Activated T-helper 17 cell treated with anti-CD3 and anti-CD28 coated beads, Interleukin-2, amount 50 U/mL, for 72 hours (primary cell): ENCODE measurements around the gene FUZ. TPM values are rescaled to one million over a fixed set of nuclear protein-coding genes. Genes with fewer than 3 reads are reported as not detected.
"Not testable (repeated sequence)": the region's sequence is repeated elsewhere in the genome, so short reads cannot be mapped to it uniquely, and the experiment has no call there.

ENCODE experiments used
- ATAC-seq: fragments of 150-1000 bp; cut with Tn5 transposase; replicated peaks from 2 replicates; pipeline ENCODE4 v1.10.0; 2021; ENCODE audit warnings: mild to moderate bottlenecking, moderate library complexity
- H3K27ac Mint-ChIP-seq: one replicate; pipeline ENCODE4 v1.8.0; 2022; ENCODE audit warnings: mixed read lengths
- H3K27me3 Mint-ChIP-seq: one replicate; pipeline ENCODE4 v1.8.0; 2022; ENCODE audit warnings: mixed read lengths
- H3K36me3 Mint-ChIP-seq: one replicate; pipeline ENCODE4 v1.8.0; 2022; ENCODE audit warnings: low read depth, mild to moderate bottlenecking, mixed read lengths
- H3K4me1 Mint-ChIP-seq: one replicate; pipeline ENCODE4 v1.8.0; 2022; ENCODE audit warnings: mixed read lengths
- H3K4me3 Mint-ChIP-seq: one replicate; pipeline ENCODE4 v1.8.0; 2022; ENCODE audit warnings: mild to moderate bottlenecking, mixed read lengths
- H3K9me3 Mint-ChIP-seq: one replicate; pipeline ENCODE4 v1.8.0; 2022; ENCODE audit warnings: mixed read lengths
- total RNA-seq, 2 donors: library from RNA; stranded (reverse); gene quantifications; one replicate each; pipeline ENCODE4 v1.2.3, GENCODE V29; 2022

Gene FUZ
- total RNA-seq, 2 donors from 2014 or later, result 15.5 to 19.1 TPM

- Mint-ChIP-seq H3K9me3 (no peaks in the 10 kb centered on the region), H3K27me3 (no peaks in the 10 kb centered on the region), H3K27ac (no peak overlapping the region), H3K36me3 (peaks cover 39% of the 10 kb centered on the region), H3K4me3 (no peak overlapping the region), H3K4me1 (no peaks in the 10 kb centered on the region)
- ATAC-seq, result no peak
Measured at GRCh38 chr19:49829721-49830120, 16.6 kb upstream of the FUZ start.

- Mint-ChIP-seq H3K36me3 (peaks cover 34% of the 10 kb centered on the region), H3K4me3 (no peak overlapping the region), H3K27me3 (no peaks in the 10 kb centered on the region), H3K4me1 (no peaks in the 10 kb centered on the region), H3K9me3 (no peaks in the 10 kb centered on the region), H3K27ac (no peak overlapping the region)
- no peak for ATAC-seq
Measured at GRCh38 chr19:49829200-49829599, 16.1 kb upstream of the FUZ start.

GRCh38 chr19:49827034-49827433 lies 13.9 kb upstream of the FUZ start:
- Mint-ChIP-seq H3K4me1 (peaks cover 4% of the 10 kb centered on the region), H3K27me3 (no peaks in the 10 kb centered on the region), H3K9me3 (no peaks in the 10 kb centered on the region), H3K36me3 (peaks cover 22% of the 10 kb centered on the region), H3K4me3 (no peak overlapping the region), H3K27ac (no peak overlapping the region)
- ATAC-seq, result no peak

GRCh38 chr19:49824662-49825061 lies 11.6 kb upstream of the FUZ start:
- H3K9me3 Mint-ChIP-seq, result no peaks in the 10 kb centered on the region
- ATAC-seq, result no peak
- H3K36me3 Mint-ChIP-seq, result peaks cover 22% of the 10 kb centered on the region
- H3K4me1 Mint-ChIP-seq, result peaks cover 4% of the 10 kb centered on the region
- no peak overlapping the region for H3K4me3 Mint-ChIP-seq
- H3K27ac Mint-ChIP-seq, result no peak overlapping the region
- H3K27me3 Mint-ChIP-seq, result no peaks in the 10 kb centered on the region

GRCh38 chr19:49823472-49823871 lies 10.4 kb upstream of the FUZ start:
- H3K27ac Mint-ChIP-seq, result no peak overlapping the region
- no peak for ATAC-seq

GRCh38 chr19:49820125-49820524 lies 7.0 kb upstream of the FUZ start:
- H3K4me3 Mint-ChIP-seq, result no peak overlapping the region
- H3K27me3 Mint-ChIP-seq, result no peaks in the 10 kb centered on the region
- peaks cover 24% of the 10 kb centered on the region for H3K36me3 Mint-ChIP-seq
- H3K9me3 Mint-ChIP-seq, result no peaks in the 10 kb centered on the region
- H3K4me1 Mint-ChIP-seq, result peaks cover 10% of the 10 kb centered on the region
- no peak overlapping the region for H3K27ac Mint-ChIP-seq
- ATAC-seq, result no peak

More at GRCh38 chr19:49823472-49823871, 10.4 kb upstream of the FUZ start:
- Mint-ChIP-seq H3K4me3 (no peak overlapping the region), H3K9me3 (no peaks in the 10 kb centered on the region), H3K36me3 (peaks cover 31% of the 10 kb centered on the region), H3K4me1 (peaks cover 10% of the 10 kb centered on the region), H3K27me3 (no peaks in the 10 kb centered on the region)

- H3K4me3 Mint-ChIP-seq, result peak overlapping the region; percentile 95
Measured at GRCh38 chr19:49819452-49820115, 6.5 kb upstream of the FUZ start.

GRCh38 chr19:49818649-49819370 lies 5.7 kb upstream of the FUZ start:
- Mint-ChIP-seq H3K4me1 (peaks cover 10% of the 10 kb centered on the region), H3K27me3 (no peaks in the 10 kb centered on the region), H3K9me3 (no peaks in the 10 kb centered on the region), H3K36me3 (peaks cover 24% of the 10 kb centered on the region), H3K27ac (peak overlapping the region; percentile 99), H3K4me3 (peak overlapping the region; percentile 95)
- no peak for ATAC-seq

More at GRCh38 chr19:49819452-49820115, 6.5 kb upstream of the FUZ start:
- not testable (repeated sequence) for H3K27me3 Mint-ChIP-seq, ATAC-seq, H3K9me3 Mint-ChIP-seq
- peak overlapping the region; percentile 99 for H3K27ac Mint-ChIP-seq
- peaks cover 24% of the 10 kb centered on the region for H3K36me3 Mint-ChIP-seq
- H3K4me1 Mint-ChIP-seq, result peaks cover 10% of the 10 kb centered on the region

- H3K4me1 Mint-ChIP-seq, result peaks cover 8% of the 10 kb centered on the region
- H3K27ac Mint-ChIP-seq, result peak within 1 kb of the TSS; percentile 99
- peak within 1 kb of the TSS; percentile 95 for H3K4me3 Mint-ChIP-seq
- peak; percentile 67 for ATAC-seq
- no peaks in the 10 kb centered on the region for H3K27me3 Mint-ChIP-seq
- H3K9me3 Mint-ChIP-seq, result no peaks in the 10 kb centered on the region
- peaks cover 19% of the 10 kb centered on the region for H3K36me3 Mint-ChIP-seq
Measured at GRCh38 chr19:49817964-49818648, 5.0 kb upstream of the FUZ start, which contains the start of gene MED25. Gene MED25, plus strand, starts transcription at chr19:49818289. Its CDS starts 53 bp downstream, at chr19:49818342.

GRCh38 chr19:49816590-49816989 lies 3.5 kb upstream of the FUZ start:
- H3K36me3 Mint-ChIP-seq, result peaks cover 15% of the 10 kb centered on the region
- no peak overlapping the region for H3K27ac Mint-ChIP-seq
- peaks cover 6% of the 10 kb centered on the region for H3K4me1 Mint-ChIP-seq
- H3K9me3 Mint-ChIP-seq, result no peaks in the 10 kb centered on the region
- peak overlapping the region; percentile 95 for H3K4me3 Mint-ChIP-seq
- H3K27me3 Mint-ChIP-seq, result no peaks in the 10 kb centered on the region
- no peak for ATAC-seq

GRCh38 chr19:49814010-49814409 lies 918 bp upstream of the FUZ start:
- peaks cover 2% of the 10 kb centered on the region for H3K36me3 Mint-ChIP-seq
- H3K4me3 Mint-ChIP-seq, result peak overlapping the region; percentile 95
- peaks cover 7% of the 10 kb centered on the region for H3K4me1 Mint-ChIP-seq
- no peaks in the 10 kb centered on the region for H3K27me3 Mint-ChIP-seq
- no peak for ATAC-seq
- H3K27ac Mint-ChIP-seq, result peak overlapping the region; percentile 99
- no peaks in the 10 kb centered on the region for H3K9me3 Mint-ChIP-seq

- no peak for ATAC-seq
- no peaks in the 10 kb centered on the region for H3K9me3 Mint-ChIP-seq
- no peaks in the 10 kb centered on the region for H3K36me3 Mint-ChIP-seq
- peaks cover 11% of the 10 kb centered on the region for H3K4me1 Mint-ChIP-seq
- H3K27ac Mint-ChIP-seq, result peak overlapping the region; percentile 99
- H3K27me3 Mint-ChIP-seq, result no peaks in the 10 kb centered on the region
- H3K4me3 Mint-ChIP-seq, result peak overlapping the region; percentile 95
Measured at GRCh38 chr19:49812452-49812996, 568 bp downstream of the FUZ start.

GRCh38 chr19:49811328-49811727 lies 1.8 kb downstream of the FUZ start:
- H3K4me3 Mint-ChIP-seq, result peak overlapping the region; percentile 95

GRCh38 chr19:49809941-49810389 lies 3.1 kb downstream of the FUZ start:
- Mint-ChIP-seq H3K27me3 (no peaks in the 10 kb centered on the region), H3K9me3 (no peaks in the 10 kb centered on the region), H3K27ac (peak overlapping the region; percentile 92), H3K4me3 (peak overlapping the region; percentile 86), H3K36me3 (peaks cover 7% of the 10 kb centered on the region), H3K4me1 (peaks cover 17% of the 10 kb centered on the region)
- no peak for ATAC-seq

More at GRCh38 chr19:49811328-49811727, 1.8 kb downstream of the FUZ start:
- H3K36me3 Mint-ChIP-seq, result peaks cover 3% of the 10 kb centered on the region
- peaks cover 14% of the 10 kb centered on the region for H3K4me1 Mint-ChIP-seq
- no peak overlapping the region for H3K27ac Mint-ChIP-seq
- no peaks in the 10 kb centered on the region for H3K9me3 Mint-ChIP-seq
- H3K27me3 Mint-ChIP-seq, result no peaks in the 10 kb centered on the region
- no peak for ATAC-seq
